Activated effector memory CD4-positive, alpha-beta T cell treated with anti-CD3 and anti-CD28 coated beads, Interleukin-2, amount 50 U/mL, for 16 hours (primary cell): Measurements from ENCODE around the gene AURKAIP1.
A peak's percentile ranks its signal among the peaks of the same experiment; 100 is the strongest.
"Not testable (repeated sequence)": the region's sequence is repeated elsewhere in the genome, so short reads cannot be mapped to it uniquely, and the experiment has no call there.

ENCODE experiments used
- DNase-seq: peaks from one replicate; pipeline ENCODE4 v3.0.0-alpha.2; 2020

Gene AURKAIP1

DNA sequence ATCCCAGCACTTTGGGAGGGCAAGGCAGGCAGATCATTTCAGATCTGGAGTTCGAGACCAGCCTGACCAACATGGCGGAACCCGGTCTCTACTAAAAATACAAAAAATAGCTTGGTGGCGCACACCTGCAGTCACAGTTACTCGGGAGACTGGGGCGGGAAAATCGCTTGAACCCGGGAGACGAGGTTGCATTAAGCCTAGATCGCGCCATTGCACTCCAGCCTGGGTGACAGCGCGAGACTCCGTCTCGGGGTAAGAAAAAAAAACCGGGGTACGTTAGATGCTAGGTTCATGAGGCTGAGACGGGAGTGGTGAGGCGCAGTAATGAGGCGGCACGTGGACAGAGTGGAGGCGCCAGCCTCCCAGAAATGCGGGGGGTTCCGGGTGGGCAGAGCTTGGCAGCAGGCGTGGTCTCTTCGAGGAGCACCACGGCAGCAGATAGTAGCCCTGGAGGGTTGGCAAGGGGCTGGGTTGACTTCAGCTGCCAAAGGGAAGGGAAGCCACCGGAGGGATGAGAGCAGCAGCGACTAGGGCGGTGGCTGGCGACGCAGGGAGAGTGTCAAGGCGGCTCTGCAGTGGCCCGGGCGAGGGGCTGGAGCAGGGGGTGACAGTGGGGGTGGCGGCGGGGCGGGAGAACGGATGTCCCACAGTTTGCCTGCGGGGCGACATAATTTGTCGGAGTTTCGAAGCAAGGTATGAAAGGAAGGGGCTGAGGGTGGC is 31.3 kb upstream of the AURKAIP1 start:
- no peak for DNase-seq

GRCh38 chr1:1403653-1404052 is 28.6 kb upstream of the AURKAIP1 start:
- no peak for DNase-seq

DNA sequence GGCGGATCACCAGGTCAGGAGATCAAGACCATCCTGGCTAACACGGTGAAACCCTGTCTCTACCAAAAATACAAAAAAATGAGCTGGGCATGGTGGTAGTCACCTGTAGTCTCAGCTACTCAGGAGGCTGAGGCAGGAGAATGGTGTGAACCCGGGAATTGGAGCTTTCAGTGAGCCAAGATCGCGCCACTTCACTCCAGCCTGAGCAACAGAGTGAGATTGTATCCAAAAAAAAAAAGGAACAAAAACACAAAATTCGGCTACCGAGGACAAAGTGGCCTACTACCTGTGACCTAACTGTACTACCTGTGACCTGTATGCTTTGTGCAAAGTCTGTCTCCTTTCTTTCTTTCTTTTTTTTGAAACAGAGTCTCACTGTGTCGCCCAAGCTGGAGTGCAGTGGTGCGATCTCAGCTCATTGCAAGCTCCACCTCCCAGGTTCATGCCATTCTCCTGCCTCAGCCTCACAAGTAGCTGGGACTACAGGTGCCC is 27.9 kb upstream of the AURKAIP1 start:
- not testable (repeated sequence) for DNase-seq

GRCh38 chr1:1402072-1402900 is 27.3 kb upstream of the AURKAIP1 start:
- peak; percentile 72 for DNase-seq

GRCh38 chr1:1401457-1402010 is 26.5 kb upstream of the AURKAIP1 start:
- no peak for DNase-seq

GRCh38 chr1:1400576-1401456 is 25.8 kb upstream of the AURKAIP1 start:
- DNase-seq = no peak

DNA sequence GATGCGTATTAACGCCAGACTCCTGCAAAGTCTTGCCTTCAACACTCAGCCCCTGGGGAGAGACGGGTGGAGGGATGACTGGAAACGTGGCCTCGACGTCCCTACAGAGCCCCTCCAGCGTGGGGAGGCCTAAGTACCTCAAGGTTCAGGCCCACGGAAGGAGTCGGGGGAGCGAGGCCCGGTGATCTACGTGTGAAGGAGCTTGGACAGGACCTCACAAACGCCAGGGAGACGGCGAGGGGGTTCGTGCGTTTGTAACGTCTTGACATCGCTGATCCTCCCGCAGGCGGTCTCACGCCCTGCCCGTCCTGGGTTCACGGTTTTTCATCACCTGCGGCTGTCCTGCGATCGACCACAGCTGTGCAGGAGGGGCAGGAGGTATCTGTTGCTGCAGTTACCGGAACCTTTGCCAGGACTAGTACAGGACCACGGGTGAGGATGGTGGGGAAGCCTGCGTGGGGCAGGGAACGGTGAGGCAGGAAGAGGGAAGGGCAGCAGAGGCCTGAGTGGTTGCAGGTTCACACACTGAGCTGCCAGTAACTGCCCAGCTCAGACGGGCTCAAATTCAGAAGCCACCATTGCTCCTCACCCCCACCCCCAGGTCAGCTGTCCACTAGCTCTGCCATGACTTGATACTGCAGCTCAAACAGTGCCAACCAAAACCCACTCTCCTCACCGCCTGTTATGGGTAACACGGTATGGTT is 25.0 kb upstream of the AURKAIP1 start:
- DNase-seq = no peak

GRCh38 chr1:1399187-1399871 is 24.3 kb upstream of the AURKAIP1 start, which contains the start of gene CCNL2:
Gene CCNL2, minus strand, starts transcription at chr1:1399335. Its CDS starts 29 bp downstream, at chr1:1399306.
- DNase-seq = peak; percentile 100

GRCh38 chr1:1398677-1399186 is 23.7 kb upstream of the AURKAIP1 start:
- peak; percentile 74 for DNase-seq

GRCh38 chr1:1397839-1398523 is 23.0 kb upstream of the AURKAIP1 start:
- DNase-seq = no peak

- no peak for DNase-seq
These were observed 20.2 kb upstream of the AURKAIP1 start for GRCh38 chr1:1395166-1395565.

GRCh38 chr1:1394116-1394515 is 19.1 kb upstream of the AURKAIP1 start:
- no peak for DNase-seq

GRCh38 chr1:1393428-1393827 is 18.4 kb upstream of the AURKAIP1 start:
- no peak for DNase-seq

DNA sequence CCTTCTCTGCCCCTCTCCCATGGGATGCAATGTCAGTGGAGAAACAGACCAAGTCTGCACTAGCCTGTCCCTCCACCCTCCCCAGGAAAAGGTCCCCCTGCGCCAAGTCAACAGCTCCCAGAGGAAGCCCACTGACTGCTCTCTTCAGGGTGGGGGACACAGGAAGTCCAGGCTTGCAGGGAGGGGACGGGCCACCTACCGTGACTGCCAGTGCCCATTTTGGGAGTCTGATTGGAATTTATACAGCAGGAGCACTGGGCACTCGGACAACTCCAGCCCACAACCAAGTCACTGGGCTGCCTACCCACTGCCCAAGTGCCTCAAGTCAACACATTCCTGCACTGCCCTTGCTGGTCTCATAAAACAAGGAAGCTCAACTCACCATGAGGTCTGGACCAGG is 18.0 kb upstream of the AURKAIP1 start:
- no peak for DNase-seq

- DNase-seq = no peak
These were observed 16.2 kb upstream of the AURKAIP1 start for GRCh38 chr1:1391225-1391624.

DNA sequence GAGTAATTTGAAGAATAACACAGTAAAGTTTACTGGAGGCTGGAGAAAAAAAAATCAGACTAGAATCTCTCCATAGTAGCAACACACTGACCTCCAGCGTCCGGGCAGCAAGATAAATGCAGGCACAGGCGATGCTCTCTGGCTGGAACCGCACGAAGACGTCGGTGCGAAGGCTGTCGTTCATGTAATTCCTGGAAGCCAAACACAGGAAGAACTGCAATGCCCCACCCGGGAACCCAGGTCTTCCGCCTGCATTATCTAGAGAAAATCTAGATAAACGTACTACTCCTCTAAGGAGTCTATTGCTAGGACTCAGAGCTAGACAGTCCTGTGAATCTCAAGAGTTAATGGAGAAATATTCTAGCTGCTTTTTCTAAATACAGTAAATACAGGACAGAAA is 15.7 kb upstream of the AURKAIP1 start:
- DNase-seq = no peak

- no peak for DNase-seq
These were observed 13.1 kb upstream of the AURKAIP1 start for GRCh38 chr1:1388078-1388472.

DNA sequence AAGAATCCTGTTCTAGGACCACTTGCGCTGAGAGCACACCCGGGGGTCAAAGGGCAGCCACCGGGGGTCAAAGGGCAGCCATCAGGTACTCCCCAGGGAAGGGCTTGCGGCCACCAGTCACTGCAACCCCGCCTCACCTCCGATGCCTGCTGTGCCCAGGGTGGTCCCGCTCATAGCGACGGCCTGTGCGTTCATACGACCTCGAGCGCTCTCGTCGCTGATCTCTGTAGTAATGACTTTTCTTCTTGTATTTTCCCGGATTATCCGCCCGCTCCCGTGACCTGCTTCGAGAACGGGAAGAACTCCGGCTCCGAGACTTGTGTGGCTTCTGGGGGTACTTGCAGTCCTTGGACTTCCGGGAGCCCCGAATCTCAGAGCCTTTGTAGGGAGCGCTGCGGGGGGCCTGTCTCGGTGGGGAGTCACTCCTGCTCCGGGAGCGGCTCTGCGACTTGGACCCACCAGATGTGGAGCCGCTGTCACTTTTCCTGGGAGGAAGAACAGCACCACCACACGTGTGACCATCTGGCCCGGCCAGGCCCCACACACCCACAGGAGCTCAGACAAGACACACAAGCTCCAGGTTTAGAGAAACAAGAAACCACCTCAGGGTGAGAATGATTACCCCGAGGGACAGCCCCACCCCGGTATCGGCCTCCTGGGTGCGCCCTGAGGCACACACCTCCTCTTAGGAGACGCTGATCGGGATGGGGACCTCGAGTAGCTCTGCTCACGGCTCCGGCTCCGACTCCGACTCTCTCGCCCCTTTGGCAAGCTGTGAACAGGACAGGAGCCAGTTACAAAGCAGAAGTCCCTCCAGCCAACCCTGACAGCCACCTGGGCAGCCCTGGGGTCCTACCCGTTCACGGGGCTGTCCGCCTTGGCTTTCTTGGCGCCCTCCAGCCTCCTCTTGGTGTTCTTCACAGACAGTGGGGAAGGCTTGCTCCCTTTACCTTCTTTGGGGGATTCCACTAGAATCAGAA is 12.4 kb upstream of the AURKAIP1 start:
- DNase-seq = no peak

GRCh38 chr1:1385931-1386330 is 10.9 kb upstream of the AURKAIP1 start:
- no peak for DNase-seq
